Measurements from ENCODE around the gene GNAI3. TPM values are rescaled to one million over a fixed set of nuclear protein-coding genes. Genes with fewer than 3 reads are reported as not detected.

GNAI3 gene
- total RNA-seq, 4 donors from 2014 or later = 5.1 to 7.2 (median 6.0) TPM

DNA sequence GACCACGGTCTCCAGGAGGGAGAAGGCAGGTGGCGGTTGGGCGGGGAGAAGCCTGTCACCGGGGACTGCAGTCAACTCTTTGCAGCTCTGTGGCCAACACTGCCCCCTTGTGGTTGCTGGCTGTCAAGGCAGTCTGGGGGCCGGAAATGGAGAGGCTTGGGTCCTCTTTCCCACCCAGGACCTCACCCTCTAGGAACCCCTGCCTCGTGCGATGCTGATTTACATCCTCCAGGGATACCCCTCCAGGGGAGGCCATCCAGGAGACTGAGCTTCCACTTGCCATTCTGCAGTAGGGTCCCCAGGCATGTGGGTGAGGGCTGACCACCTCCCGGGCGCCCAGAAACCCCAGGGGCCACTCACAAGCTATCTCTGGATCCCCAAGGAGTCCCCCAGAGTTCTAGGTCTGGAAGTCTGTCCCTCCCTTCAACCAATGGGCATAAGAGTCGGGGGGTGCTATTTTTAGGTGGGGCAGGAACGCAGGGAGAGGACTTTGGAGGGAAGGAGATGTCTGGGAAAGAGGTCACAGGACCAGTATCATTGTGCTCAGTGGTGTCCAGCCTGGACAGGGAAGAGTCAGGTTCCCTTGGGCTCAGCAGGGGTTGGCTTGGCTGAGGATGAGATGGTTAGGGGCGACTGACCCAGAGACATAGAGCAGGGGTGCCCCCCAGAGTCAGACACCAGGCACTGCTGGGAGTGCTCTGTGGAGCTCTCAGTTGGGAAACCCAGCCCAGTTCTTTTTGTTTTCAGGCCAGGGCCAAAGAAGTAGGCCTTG is 15.9 kb upstream of the GNAI3 start:
- TF ChIP-seq, protein P1, sequence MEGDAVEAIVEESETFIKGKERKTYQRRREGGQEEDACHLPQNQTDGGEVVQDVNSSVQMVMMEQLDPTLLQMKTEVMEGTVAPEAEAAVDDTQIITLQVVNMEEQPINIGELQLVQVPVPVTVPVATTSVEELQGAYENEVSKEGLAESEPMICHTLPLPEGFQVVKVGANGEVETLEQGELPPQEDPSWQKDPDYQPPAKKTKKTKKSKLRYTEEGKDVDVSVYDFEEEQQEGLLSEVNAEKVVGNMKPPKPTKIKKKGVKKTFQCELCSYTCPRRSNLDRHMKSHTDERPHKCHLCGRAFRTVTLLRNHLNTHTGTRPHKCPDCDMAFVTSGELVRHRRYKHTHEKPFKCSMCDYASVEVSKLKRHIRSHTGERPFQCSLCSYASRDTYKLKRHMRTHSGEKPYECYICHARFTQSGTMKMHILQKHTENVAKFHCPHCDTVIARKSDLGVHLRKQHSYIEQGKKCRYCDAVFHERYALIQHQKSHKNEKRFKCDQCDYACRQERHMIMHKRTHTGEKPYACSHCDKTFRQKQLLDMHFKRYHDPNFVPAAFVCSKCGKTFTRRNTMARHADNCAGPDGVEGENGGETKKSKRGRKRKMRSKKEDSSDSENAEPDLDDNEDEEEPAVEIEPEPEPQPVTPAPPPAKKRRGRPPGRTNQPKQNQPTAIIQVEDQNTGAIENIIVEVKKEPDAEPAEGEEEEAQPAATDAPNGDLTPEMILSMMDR (IDR thresholded peaks at IDR 0.05) = peak; percentile 90 to 98 (median 96)
- no peak for TF ChIP-seq POLR2A (IDR thresholded peaks at IDR 0.05)
- no peaks in the 10 kb centered on the region for H3K36me3 ChIP-seq
- H3K4me3 ChIP-seq (replicated peaks in 1 of 3) = no peak overlapping the region
- WGBS, 2 donors = 14 to 17% methylated on average over 10 to 12 of the region's 12 CpGs
- DNase-seq = peak; percentile 76 to 83
- intact Hi-C loops (cut with DNase I) = loop anchor here (5.0 to 10.0 kb wide), 2 partner anchors 105 to 268 kb away; partner anchors contain the start of gene PSMA5
- no peaks in the 10 kb centered on the region for H3K9me3 ChIP-seq
- H3K27me3 ChIP-seq = no peaks in the 10 kb centered on the region
- H3K27ac ChIP-seq = no peak overlapping the region
- H3K4me1 ChIP-seq = peaks cover 4 to 6% of the 10 kb centered on the region in 2 donors

DNA sequence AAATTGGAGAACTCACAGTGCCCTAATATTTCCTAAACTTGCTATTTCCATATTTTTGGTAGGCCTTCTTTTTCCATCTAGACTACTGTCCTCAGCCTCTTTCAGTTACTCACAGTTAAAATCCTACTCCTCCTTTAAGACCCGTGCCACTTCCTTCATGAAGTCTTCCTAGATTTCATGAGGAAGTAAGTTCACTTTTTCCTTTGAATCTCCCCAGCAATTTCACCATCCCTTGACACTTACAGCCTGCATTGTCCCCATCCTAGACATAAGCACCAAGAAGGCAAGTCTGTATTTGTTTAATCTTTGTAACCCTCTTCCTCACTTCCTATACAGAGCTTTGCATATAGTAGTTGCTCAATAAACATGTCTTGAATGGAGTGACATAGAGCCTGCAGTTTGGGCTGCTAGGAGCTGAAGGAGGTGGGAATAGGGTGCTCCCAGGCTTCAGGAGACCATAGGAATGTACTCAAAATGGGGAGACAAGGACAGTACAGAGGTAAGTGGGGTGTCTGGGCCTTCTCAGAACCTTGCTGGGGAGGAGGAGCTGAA is 14.0 kb upstream of the GNAI3 start:
- TF ChIP-seq POLR2A (IDR thresholded peaks at IDR 0.05) = no peak
- TF ChIP-seq, protein P1 (IDR thresholded peaks at IDR 0.05) = no peak
- 89% methylated on average over 1 of the region's 1 CpG for WGBS, 2 donors

DNA sequence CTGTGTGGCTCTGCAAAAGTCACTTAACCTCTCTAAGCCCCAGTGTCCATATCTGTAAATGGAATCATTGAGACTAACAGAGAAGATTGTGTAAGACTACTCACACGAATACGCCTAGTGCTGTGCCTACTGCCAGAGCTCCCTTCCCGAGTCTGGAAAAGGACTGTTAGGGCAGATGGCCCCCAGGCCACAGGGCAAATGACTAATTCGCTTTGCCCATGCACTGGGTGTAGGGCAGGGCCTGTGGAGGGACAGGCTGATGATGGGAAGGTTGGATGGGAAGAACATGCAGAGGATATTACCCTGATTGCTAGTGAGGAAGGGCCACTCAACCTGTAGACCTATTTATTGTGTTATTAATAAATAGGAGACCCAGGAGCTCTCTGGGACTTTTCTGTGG is 12.9 kb upstream of the GNAI3 start:
- H3K4me3 ChIP-seq (replicated peaks in 1 of 3) = no peak overlapping the region
- intact Hi-C loops (cut with DNase I) = loop anchor here (10.0 kb wide), 1 partner anchor 271 kb away; no protein-coding TSS in a partner anchor
- TF ChIP-seq, protein P1 (IDR thresholded peaks at IDR 0.05) = no peak
- TF ChIP-seq POLR2A (IDR thresholded peaks at IDR 0.05) = no peak
- no peaks in the 10 kb centered on the region for H3K36me3 ChIP-seq
- no peaks in the 10 kb centered on the region for H3K9me3 ChIP-seq
- H3K27me3 ChIP-seq = no peaks in the 10 kb centered on the region
- H3K4me1 ChIP-seq = peaks cover 4 to 16% of the 10 kb centered on the region in 2 donors
- no peak overlapping the region for H3K27ac ChIP-seq
- WGBS, 2 donors = 81 to 88% methylated on average over 4 of the region's 4 CpGs
- DNase-seq = no peak

More for the DNA sequence above, 14.0 kb upstream of the GNAI3 start:
- intact Hi-C loops (cut with DNase I) = loop anchor here (5.0 to 10.0 kb wide), 2 partner anchors 107 to 270 kb away; partner anchors contain the start of gene PSMA5
- Histone ChIP-seq H3K27me3 (no peaks in the 10 kb centered on the region), H3K4me1 (peaks cover 4 to 9% of the 10 kb centered on the region in 2 donors), H3K9me3 (no peaks in the 10 kb centered on the region), H3K36me3 (no peaks in the 10 kb centered on the region), H3K4me3 (replicated peaks in 1 of 3) (no peak overlapping the region), H3K27ac (no peak overlapping the region)
- DNase-seq = no peak

DNA sequence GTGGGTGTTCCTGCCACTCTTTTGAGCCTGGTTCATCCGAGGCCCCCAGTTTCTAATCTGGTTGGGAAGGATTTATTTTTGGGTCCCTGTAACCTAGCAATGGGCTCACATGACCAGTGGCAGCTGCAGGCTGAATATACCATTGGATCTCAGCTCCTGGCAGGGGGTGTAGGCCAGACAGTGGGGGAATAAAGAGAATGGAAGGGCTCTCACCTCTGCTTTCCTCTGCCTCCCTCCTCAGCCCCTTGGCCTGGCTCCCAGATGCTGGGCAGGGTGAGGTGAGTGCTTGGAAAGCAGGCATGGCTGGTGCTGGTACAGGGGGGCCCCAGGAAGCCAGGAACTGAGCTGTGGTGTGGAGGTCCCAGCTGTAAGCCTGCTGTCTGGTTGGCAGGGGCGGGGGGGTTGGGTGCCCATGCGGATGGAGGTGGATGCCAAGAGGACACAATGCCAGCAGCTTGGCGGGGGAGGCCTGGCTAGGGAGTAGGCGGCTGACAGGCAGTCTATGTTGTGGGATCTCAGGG is 12.4 kb upstream of the GNAI3 start:
- H3K27ac ChIP-seq = no peak overlapping the region
- no peak overlapping the region for H3K4me3 ChIP-seq (replicated peaks in 1 of 3)
- intact Hi-C loops (cut with DNase I) = loop anchor here (10.0 kb wide), 1 partner anchor 271 kb away; no protein-coding TSS in a partner anchor
- 52 to 60% methylated on average over 3 to 5 of the region's 5 CpGs for WGBS, 2 donors
- no peaks in the 10 kb centered on the region for H3K27me3 ChIP-seq
- H3K4me1 ChIP-seq = peaks cover 4 to 16% of the 10 kb centered on the region in 2 donors
- no peaks in the 10 kb centered on the region for H3K36me3 ChIP-seq
- TF ChIP-seq POLR2A (IDR thresholded peaks at IDR 0.05) = no peak
- TF ChIP-seq, protein P1 (IDR thresholded peaks at IDR 0.05) = no peak
- H3K9me3 ChIP-seq = no peaks in the 10 kb centered on the region
- peak; percentile 29 to 33 for DNase-seq

All from thyroid gland (tissue), 4 donors.